ENCODE data around the gene MMP15.

DNA sequence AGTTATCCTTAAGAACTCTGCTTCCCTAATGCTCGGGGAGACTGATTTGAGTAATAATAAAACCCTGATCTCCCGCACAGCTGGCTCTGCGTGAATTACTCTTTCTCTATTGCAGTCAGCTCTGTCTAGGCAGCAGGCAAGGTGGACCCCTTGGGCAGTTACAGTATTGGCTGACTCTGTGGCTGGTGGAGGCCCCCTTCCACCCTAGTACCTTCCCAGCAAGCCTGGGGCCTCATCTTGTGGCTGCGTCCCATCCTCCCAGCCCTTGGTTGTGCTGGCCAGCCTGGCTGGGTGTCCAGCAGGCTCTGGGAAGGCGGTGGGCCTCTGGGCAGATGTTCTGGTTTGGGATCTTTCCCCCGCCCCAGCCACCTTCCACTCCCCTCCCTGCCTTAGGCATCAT, 59.1 kb downstream of the MMP15 start:
- TF ChIP-seq POLR2A (IDR thresholded peaks at IDR 0.05) = no peak
- TF ChIP-seq, protein P1, sequence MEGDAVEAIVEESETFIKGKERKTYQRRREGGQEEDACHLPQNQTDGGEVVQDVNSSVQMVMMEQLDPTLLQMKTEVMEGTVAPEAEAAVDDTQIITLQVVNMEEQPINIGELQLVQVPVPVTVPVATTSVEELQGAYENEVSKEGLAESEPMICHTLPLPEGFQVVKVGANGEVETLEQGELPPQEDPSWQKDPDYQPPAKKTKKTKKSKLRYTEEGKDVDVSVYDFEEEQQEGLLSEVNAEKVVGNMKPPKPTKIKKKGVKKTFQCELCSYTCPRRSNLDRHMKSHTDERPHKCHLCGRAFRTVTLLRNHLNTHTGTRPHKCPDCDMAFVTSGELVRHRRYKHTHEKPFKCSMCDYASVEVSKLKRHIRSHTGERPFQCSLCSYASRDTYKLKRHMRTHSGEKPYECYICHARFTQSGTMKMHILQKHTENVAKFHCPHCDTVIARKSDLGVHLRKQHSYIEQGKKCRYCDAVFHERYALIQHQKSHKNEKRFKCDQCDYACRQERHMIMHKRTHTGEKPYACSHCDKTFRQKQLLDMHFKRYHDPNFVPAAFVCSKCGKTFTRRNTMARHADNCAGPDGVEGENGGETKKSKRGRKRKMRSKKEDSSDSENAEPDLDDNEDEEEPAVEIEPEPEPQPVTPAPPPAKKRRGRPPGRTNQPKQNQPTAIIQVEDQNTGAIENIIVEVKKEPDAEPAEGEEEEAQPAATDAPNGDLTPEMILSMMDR (IDR thresholded peaks at IDR 0.05) = no peak
